ENCODE data around the gene FSTL3.

- TF ChIP-seq CTCF (conservative IDR thresholded peaks at IDR 0.05) = no peak
- no peak for TF ChIP-seq EZH2 (IDR thresholded peaks at IDR 0.05; ENCODE audit: low read depth)
These were observed 1.0 kb downstream of the FSTL3 start for GRCh38 chr19:677201-677600.

All from PC-9 (cell line).